ENCODE data around the gene DOCK4.

GRCh38 chr7:112225006-112225405 lies 18.8 kb upstream of the DOCK4 start:
- TF ChIP-seq CTCF (IDR thresholded peaks at IDR 0.05) (no peak), ZFX (IDR thresholded peaks at IDR 0.05; ENCODE audit: borderline replicate concordance) (no peak)

Data from 22Rv1 (cell line).